PFSK-1 (cell line): ENCODE data around the gene NAV2.

ENCODE experiments used
- FOXP2 ChIP-seq: optimal IDR thresholded peaks from 2 replicates; pipeline ENCODE3; 2011; ENCODE audit warnings: borderline replicate concordance, control low read depth, inconsistent platforms; ENCODE audit not compliant: insufficient read depth; ENCODE audit errors: extremely low read length, extremely low read depth
- POLR2AphosphoS5 ChIP-seq: IDR thresholded peaks from 2 replicates; pipeline ENCODE4 v1.6.1; 2012; ENCODE audit warnings: low read depth, mild to moderate bottlenecking, control low read depth, low read length, moderate library complexity
- SIN3A ChIP-seq: IDR thresholded peaks from 2 replicates; pipeline ENCODE4 v1.6.1; 2012; ENCODE audit warnings: mild to moderate bottlenecking, low read length, moderate library complexity, borderline replicate concordance; ENCODE audit not compliant: insufficient read depth
- TAF1 ChIP-seq: IDR thresholded peaks from 2 replicates; pipeline ENCODE4 v1.6.1; 2012; ENCODE audit warnings: low read length, control low read depth, borderline replicate concordance; ENCODE audit not compliant: insufficient read depth
- TF ChIP-seq, protein P1 (sequence below), 2 experiments: IDR thresholded peaks; 2 replicates each; pipeline versions ENCODE4 v1.6.1 to v1.8.0; 2011 to 2012; ENCODE audit warnings: low read depth in 2 of 2, low read length in 2 of 2, control low read depth in 1 of 2, inconsistent platforms in 1 of 2, mild to moderate bottlenecking in 1 of 2, moderate library complexity in 1 of 2; ENCODE audit not compliant: insufficient read depth in 1 of 2

Gene NAV2

DNA sequence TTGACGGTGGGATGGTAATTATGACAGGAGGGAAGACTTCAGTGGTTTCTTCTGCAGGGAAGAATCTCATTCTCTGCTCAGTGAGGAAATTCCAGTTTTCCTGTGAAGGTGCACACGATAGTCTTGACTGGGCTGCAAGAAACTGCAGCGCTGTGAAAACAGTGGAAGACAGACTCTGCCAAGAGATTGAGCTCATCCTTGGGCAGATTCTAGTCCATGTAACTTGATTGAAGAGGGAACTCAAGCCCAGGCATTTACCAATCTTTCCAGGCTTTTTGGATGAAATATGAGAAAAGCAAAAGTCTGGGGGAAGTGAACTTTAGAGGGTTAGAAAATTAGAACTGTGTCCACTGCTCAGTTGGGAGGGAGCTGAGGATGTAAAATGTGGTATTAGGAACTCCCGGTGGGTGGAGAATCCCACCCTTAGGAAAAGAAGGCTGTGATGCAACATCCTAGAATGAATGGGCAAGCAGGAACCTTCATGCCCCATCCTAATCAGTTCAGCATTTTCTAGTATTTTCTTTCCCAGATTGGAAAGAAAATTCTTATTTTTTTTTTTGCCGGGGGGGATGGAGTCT lies 235.0 kb downstream of the NAV2 start:
- TF ChIP-seq TAF1 (no peak), FOXP2 (no peak), SIN3A (no peak), POLR2AphosphoS5 (no peak)
- TF ChIP-seq, protein P1, sequence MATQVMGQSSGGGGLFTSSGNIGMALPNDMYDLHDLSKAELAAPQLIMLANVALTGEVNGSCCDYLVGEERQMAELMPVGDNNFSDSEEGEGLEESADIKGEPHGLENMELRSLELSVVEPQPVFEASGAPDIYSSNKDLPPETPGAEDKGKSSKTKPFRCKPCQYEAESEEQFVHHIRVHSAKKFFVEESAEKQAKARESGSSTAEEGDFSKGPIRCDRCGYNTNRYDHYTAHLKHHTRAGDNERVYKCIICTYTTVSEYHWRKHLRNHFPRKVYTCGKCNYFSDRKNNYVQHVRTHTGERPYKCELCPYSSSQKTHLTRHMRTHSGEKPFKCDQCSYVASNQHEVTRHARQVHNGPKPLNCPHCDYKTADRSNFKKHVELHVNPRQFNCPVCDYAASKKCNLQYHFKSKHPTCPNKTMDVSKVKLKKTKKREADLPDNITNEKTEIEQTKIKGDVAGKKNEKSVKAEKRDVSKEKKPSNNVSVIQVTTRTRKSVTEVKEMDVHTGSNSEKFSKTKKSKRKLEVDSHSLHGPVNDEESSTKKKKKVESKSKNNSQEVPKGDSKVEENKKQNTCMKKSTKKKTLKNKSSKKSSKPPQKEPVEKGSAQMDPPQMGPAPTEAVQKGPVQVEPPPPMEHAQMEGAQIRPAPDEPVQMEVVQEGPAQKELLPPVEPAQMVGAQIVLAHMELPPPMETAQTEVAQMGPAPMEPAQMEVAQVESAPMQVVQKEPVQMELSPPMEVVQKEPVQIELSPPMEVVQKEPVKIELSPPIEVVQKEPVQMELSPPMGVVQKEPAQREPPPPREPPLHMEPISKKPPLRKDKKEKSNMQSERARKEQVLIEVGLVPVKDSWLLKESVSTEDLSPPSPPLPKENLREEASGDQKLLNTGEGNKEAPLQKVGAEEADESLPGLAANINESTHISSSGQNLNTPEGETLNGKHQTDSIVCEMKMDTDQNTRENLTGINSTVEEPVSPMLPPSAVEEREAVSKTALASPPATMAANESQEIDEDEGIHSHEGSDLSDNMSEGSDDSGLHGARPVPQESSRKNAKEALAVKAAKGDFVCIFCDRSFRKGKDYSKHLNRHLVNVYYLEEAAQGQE (IDR thresholded peaks at IDR 0.05; ENCODE audit: insufficient read depth in 1 of 2, low read depth in 2 of 2, low read length in 2 of 2) = no peak

DNA sequence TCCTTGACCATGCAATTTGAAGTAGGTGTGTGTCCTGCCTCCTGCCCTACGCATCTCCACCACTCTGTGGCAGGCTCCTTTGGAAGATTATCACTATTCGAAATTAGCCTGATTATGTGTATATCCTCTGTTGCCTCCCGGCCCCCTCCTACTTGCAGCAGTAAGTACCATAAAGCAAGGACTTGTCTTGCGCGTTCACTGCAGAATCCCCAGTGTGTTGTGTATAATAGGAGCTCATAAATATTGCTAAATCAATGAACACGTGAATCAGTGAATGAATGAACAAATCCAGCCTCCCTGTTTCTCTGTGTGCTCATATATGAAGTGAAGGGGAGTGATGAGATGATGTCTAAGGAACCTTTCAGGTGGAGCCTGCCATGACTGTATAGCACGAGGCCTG lies 237.0 kb downstream of the NAV2 start:
- no peak for TF ChIP-seq POLR2AphosphoS5
- no peak for TF ChIP-seq FOXP2
- TF ChIP-seq TAF1 = no peak
- no peak for TF ChIP-seq SIN3A
- TF ChIP-seq, protein P1 (IDR thresholded peaks at IDR 0.05; ENCODE audit: insufficient read depth in 1 of 2, low read depth in 2 of 2, low read length in 2 of 2) = no peak

DNA sequence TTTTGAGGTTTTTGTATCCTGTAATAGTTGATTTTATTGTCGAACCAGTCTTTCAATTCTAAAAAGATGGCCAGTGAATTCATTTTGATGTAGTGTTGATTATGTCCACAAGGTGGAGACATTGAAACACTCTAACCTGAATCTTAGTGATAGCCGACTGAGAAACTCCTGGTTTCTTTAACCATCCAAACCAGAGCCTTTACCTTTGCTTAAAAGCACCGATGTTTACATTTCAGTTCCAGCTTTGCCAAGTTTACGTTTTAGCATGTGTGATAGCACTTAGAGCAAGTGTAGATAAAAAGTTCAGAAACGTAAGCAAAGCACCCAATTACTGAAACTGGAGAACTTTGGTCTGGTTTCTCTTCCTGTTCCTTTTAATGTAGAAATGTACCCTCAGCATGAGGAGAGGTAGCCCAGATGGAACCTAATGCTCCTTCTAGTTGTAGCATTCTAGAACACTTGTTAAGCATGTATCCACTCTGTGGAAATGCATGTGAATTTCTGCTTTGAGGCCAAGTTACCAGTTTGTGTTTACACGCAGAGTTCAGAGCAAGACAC lies 239.0 kb downstream of the NAV2 start:
- TF ChIP-seq FOXP2 (no peak), POLR2AphosphoS5 (no peak), SIN3A (no peak), TAF1 (no peak)
- TF ChIP-seq, protein P1 (IDR thresholded peaks at IDR 0.05; ENCODE audit: insufficient read depth in 1 of 2, low read depth in 2 of 2, low read length in 2 of 2) = no peak

DNA sequence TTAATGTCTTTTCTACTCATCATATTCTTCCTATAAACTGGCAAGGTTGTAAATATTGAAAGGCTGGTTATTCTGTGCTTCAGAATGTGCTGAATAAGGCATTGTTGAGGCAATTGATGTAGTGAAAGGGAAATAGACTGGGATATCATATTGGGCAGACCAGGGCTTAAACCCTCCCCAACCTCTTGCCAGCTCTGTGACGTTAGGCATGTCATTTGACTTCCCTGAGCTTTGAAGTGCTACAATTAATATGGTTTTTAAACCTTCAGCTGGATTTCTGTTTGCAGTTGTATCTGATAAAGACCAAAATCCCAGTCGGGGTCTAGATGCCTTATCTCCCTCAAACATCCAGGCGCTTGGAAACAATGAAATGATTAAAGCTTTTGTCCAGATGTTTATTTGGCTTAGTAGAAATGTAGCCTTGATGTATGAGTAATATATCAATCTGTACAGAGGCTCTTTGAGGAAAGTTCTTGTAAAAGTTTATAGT lies 239.5 kb downstream of the NAV2 start:
- TF ChIP-seq SIN3A (0 out of 2 replicates have a peak, but pooled peaks have one; percentile 49), TAF1 (no peak)

DNA sequence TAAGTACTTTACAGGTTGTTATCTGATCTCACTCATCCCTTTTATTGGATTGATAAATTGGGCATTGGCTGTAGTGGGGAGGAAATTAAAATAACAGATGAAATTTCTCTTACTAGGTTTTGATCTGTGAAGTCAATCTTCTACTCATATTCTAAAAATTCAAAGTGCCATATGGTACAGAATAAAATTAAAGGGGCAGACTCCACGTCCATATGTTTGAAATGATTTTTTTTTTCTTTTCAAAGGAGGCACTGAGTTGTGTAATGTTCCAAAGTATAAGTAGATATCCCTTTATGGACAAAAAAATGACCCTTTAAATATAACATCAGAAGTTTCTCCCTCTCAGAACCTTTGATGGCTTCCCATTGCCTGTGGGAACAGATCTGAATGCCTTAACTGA lies 240.3 kb downstream of the NAV2 start:
- TF ChIP-seq TAF1 = no peak
- TF ChIP-seq, protein P1 (IDR thresholded peaks at IDR 0.05; ENCODE audit: insufficient read depth in 1 of 2, low read depth in 2 of 2, low read length in 2 of 2) = no peak
- TF ChIP-seq SIN3A = no peak
- no peak for TF ChIP-seq FOXP2
- TF ChIP-seq POLR2AphosphoS5 = no peak
